ENCODE results near the gene AKNA.

DNA sequence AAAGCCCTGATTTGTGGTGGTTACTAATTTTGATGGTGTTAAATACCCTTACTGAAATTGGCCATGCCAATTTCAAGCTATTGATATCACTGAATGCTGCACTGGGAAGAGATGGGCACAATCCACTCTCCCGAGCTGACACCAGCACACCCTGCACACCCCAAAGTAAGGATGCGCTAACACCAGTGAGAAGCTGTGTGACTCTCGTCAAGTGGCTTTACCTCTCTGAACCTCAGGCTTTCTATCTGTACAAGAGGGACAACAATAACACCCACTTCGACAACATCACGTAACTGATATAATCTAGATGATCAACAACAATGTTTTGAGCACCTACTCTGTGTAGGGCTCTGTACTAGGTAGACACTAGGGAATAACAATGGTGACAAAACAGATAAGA, 8.0 kb upstream of the AKNA start:
- no peak for TF ChIP-seq CHD2 (IDR thresholded peaks at IDR 0.05; ENCODE audit: low read length, partially characterized antibody)
- no peak for TF ChIP-seq RFX5 (IDR thresholded peaks at IDR 0.05; ENCODE audit: low read length)
